BLaER1 (cell line): ENCODE measurements around the gene NFIA.

Experiments used
- H3K27ac ChIP-seq: shearing (Covaris generic); formaldehyde crosslinking; 2 replicates; pipeline ENCODE4 v1.8.1; 2022
- H3K27me3 ChIP-seq: shearing (Covaris generic); formaldehyde crosslinking; 2 replicates; pipeline ENCODE4 v1.8.1; 2022
- H3K36me3 ChIP-seq: shearing (Covaris generic); formaldehyde crosslinking; 2 replicates; pipeline ENCODE4 v1.8.1; 2022
- H3K4me1 ChIP-seq: shearing (Covaris generic); formaldehyde crosslinking; 2 replicates; pipeline ENCODE4 v1.8.1; 2022
- H3K4me2 ChIP-seq: shearing (Covaris generic); formaldehyde crosslinking; 2 replicates; pipeline ENCODE4 v1.8.1; 2022
- H3K4me3 ChIP-seq: shearing (Covaris generic); formaldehyde crosslinking; 2 replicates; pipeline ENCODE4 v1.8.1; 2022
- H3K9ac ChIP-seq: shearing (Covaris generic); formaldehyde crosslinking; 2 replicates; pipeline ENCODE4 v1.8.1; 2022
- H3K9me3 ChIP-seq: shearing (Covaris generic); formaldehyde crosslinking; 2 replicates; pipeline ENCODE4 v1.8.1; 2022
- H4K20me1 ChIP-seq: shearing (Covaris generic); formaldehyde crosslinking; 2 replicates; pipeline ENCODE4 v1.8.1; 2022
- Cebpa-rat ChIP-seq: shearing (Covaris generic); IDR thresholded peaks from 2 replicates; pipeline ENCODE4 v1.8.1; 2022

Gene NFIA

DNA sequence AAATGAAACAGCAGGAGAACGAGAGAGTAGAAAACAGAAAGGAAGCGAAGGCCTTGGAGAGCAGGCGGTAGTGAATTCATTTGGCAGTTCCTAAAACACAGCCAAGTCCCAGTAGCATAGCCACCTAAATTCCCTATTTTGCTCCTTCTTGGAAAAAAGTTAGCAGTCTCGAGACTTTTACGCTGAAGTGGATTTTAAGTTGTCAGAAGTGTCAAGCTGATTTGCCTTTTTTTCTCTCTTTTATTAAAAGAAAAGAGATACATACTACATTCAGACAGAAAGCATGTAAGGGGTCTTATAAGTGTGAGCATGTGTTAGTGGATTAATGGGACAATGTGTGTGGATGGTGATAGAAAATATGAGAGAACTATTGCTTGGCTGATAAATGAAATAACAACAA, 19.2 kb downstream of the NFIA start:
- TF ChIP-seq Cebpa-rat = no peak

DNA sequence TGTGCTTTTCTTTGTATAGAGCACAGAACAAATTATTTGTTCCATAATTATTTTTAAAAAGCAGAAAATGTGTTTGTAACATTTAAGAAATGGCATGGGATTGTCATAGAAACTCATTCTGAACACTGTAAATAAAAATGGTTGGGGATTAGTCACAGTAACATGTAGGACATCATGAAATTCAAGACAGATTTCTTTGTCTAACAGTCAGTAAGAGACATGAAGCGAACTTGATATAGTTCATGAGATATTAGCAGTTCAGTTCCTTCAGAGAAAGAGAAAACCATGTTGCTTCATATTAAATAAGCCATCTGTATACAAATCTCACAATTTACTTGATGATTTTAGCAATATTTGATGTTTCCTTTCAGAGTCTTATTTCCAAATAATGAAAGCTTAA, 19.7 kb downstream of the NFIA start:
- H3K9me3 ChIP-seq = no peaks in the 10 kb centered on the region
- TF ChIP-seq Cebpa-rat = no peak
- no peaks in the 10 kb centered on the region for H4K20me1 ChIP-seq
- H3K4me3 ChIP-seq = no peak overlapping the region
- no peaks in the 10 kb centered on the region for H3K4me1 ChIP-seq
- no peak overlapping the region for H3K9ac ChIP-seq
- H3K4me2 ChIP-seq = no peak overlapping the region
- H3K36me3 ChIP-seq = no peaks in the 10 kb centered on the region
- no peaks in the 10 kb centered on the region for H3K27me3 ChIP-seq
- no peak overlapping the region for H3K27ac ChIP-seq

More for the DNA sequence above, 19.2 kb downstream of the NFIA start:
- H3K9me3 ChIP-seq = no peaks in the 10 kb centered on the region
- no peak overlapping the region for H3K4me2 ChIP-seq
- no peak overlapping the region for H3K4me3 ChIP-seq
- H3K36me3 ChIP-seq = no peaks in the 10 kb centered on the region
- no peaks in the 10 kb centered on the region for H4K20me1 ChIP-seq
- no peak overlapping the region for H3K9ac ChIP-seq
- H3K27ac ChIP-seq = no peak overlapping the region
- H3K4me1 ChIP-seq = no peaks in the 10 kb centered on the region
- H3K27me3 ChIP-seq = no peaks in the 10 kb centered on the region

DNA sequence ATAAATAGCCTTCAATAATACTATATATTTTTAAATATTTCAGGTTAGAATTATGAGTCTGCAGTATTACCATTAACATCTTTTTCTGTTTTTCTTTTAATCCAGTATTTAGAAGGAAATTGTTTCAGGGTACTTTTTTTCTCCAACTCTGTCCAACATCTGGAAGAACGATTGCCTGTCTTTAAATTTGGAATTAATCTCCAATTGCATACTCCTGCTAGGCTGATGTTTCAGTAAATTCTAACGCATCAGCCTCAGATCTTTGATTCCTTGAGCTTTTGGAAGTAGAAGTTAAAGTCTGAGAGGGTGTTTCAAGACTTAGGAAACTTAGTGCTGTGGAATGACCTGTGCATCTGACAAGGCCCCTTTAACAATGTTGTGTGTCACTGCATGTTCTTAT, 20.3 kb downstream of the NFIA start:
- Histone ChIP-seq H3K27me3 (no peaks in the 10 kb centered on the region), H3K4me1 (no peaks in the 10 kb centered on the region), H3K9me3 (no peaks in the 10 kb centered on the region), H4K20me1 (no peaks in the 10 kb centered on the region), H3K36me3 (no peaks in the 10 kb centered on the region), H3K4me3 (no peak overlapping the region), H3K27ac (no peak overlapping the region), H3K9ac (no peak overlapping the region), H3K4me2 (no peak overlapping the region)
- TF ChIP-seq Cebpa-rat = no peak

DNA sequence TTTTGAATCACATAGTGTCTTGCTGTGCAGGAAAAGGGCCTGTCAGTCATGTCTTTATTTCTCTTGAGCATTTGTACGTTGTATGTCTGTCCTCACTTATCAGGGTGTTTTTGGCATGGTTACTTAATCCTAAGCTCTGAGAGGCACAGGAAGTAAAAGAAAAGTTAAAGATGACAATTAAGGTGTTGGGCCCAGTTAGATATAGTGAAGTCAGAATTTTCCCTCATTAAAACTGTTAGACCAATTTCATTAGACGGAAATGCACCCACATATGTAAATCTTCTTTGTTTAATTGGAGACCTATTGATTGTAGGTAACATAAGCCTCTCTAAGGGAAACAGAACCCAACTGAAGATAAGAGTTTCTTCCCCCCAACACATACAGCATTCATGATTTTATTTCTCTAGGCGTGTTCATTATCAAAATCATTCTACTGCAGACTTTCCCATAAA, 21.9 kb downstream of the NFIA start:
- Histone ChIP-seq H3K27me3 (no peaks in the 10 kb centered on the region), H3K4me1 (no peaks in the 10 kb centered on the region), H3K4me3 (no peak overlapping the region), H3K9me3 (no peaks in the 10 kb centered on the region), H3K27ac (no peak overlapping the region), H3K36me3 (no peaks in the 10 kb centered on the region), H3K9ac (no peak overlapping the region), H4K20me1 (no peaks in the 10 kb centered on the region), H3K4me2 (no peak overlapping the region)
- TF ChIP-seq Cebpa-rat = no peak

DNA sequence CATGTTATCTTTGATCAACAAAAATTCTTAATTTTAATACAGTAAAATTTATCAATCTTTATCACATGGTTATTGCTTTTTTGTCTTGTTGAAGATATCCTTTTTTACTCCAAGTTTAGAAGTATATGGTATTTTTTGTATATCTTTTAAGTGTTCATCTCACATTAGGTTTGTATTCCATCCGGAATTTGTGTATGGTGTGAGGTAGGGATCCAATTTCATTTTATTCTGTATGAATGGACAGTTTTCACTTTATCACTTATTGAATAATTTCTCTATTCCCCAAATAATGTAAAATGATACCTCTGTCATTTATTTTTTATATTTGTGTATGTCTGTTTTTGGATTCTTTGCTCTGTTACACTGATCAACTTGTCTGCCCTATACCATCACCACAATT, 25.3 kb downstream of the NFIA start:
- Histone ChIP-seq H3K4me1 (no peaks in the 10 kb centered on the region), H3K36me3 (no peaks in the 10 kb centered on the region), H3K9ac (no peak overlapping the region), H3K4me2 (no peak overlapping the region), H3K27me3 (no peaks in the 10 kb centered on the region), H3K27ac (no peak overlapping the region), H3K4me3 (no peak overlapping the region), H4K20me1 (no peaks in the 10 kb centered on the region), H3K9me3 (no peaks in the 10 kb centered on the region)
- TF ChIP-seq Cebpa-rat = no peak

DNA sequence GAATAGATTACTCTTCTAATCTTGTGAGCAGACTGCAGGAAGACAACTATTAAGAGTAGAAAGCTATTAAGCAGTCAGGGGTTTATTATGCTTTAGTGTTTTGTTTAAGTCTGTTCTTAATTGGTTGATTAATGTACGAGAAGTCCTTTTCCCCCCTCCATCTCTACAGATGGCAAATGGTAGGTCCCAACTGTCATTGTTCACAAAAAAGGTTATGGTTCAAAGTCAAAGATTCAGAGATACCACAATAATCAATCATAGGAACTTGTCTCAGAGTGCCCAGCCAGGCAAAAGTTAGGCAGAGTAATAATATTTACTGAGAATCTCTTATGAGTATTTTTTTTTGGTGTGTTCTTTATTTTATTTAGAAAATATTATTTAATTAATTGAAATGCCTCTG, 26.8 kb downstream of the NFIA start:
- Histone ChIP-seq H3K9me3 (no peaks in the 10 kb centered on the region), H3K36me3 (no peaks in the 10 kb centered on the region), H3K27me3 (no peaks in the 10 kb centered on the region), H3K4me2 (no peak overlapping the region), H3K27ac (no peak overlapping the region), H3K9ac (no peak overlapping the region), H4K20me1 (no peaks in the 10 kb centered on the region), H3K4me3 (no peak overlapping the region), H3K4me1 (no peaks in the 10 kb centered on the region)
- TF ChIP-seq Cebpa-rat = no peak

DNA sequence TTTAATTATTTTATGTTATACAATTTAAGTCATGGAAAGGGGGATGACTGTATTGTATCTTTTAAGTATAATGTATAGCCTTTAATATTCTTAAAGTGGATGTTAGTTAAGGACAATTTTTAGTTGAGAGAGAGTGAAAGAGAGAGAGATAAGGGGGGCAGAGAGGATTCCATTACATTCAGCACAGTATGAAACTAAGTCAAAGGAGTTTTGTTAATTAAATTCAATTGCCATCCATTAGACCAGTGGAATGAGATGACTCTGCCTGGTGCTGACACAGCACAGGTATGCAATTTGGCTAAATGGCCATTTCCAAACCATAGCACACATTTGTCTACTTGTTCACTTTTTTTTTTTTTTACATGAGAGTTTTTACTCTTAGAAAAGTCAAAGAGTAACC, 27.5 kb downstream of the NFIA start:
- Histone ChIP-seq H3K9ac (no peak overlapping the region), H3K27ac (no peak overlapping the region), H3K27me3 (no peaks in the 10 kb centered on the region), H3K4me3 (no peak overlapping the region), H3K36me3 (no peaks in the 10 kb centered on the region), H4K20me1 (no peaks in the 10 kb centered on the region), H3K4me2 (no peak overlapping the region), H3K9me3 (no peaks in the 10 kb centered on the region), H3K4me1 (no peaks in the 10 kb centered on the region)
- no peak for TF ChIP-seq Cebpa-rat

DNA sequence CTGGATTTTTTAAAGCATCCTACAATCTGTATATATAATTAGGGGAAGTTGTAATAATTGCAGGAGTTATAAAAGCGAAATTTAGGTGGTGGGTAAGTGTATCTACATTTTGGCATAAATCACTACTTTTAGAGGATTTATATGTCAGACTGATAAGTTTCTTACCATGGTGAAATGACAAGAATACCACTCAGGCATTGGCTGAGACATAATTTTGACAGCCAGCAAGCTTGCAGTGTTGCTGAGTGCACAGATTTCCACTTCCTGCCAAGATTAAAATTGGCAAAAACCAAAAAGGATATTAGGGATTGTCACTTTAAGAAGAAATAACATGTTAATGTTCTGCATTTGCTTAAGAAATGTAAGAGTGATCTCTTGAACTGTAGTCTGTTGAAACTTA, 28.2 kb downstream of the NFIA start:
- no peak overlapping the region for H3K4me3 ChIP-seq

DNA sequence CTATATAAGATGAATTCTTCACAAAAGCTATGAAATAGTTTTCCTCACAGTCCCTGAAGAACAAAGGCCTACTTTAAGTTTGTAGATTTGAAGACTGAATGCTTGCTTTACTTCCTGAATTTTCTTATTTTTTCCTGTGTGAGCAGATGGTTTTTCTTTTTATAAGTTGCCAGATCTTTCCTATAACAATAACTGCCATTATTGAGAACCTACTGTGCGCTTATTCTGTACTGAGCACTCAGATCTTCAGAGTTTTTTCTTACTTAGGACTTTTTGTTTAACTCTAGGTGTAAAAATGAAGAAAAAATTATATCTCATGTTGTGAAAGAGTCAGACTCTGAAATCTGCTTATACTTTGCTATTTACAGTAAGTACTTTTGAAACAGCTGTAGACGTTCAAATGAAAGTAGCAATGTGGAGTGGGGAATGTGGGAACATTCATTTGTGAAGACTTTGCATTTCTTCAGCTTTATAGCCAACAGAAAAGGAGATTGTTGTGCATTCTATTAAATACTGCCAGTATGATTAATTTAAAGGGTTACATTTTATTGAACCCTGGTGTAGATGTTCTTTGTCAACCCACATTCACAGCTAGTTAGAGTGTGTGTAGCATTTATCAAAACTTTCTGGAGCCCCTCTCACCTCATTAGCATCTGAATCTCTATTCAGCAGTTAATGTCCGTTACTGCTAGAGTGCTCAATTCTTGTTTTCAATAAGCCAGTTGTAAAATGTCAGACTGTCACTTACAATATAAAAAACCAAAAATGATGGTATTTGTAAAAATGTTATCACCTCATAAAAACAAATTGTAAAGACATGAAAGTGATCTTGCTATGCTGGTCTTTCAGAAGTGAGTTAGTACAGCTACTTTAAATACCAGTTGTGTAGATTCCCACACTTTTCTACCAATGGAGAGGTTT, 29.0 kb downstream of the NFIA start:
- no peaks in the 10 kb centered on the region for H3K27me3 ChIP-seq
- H3K36me3 ChIP-seq = no peaks in the 10 kb centered on the region
- H3K9me3 ChIP-seq = no peaks in the 10 kb centered on the region
- H3K9ac ChIP-seq = no peak overlapping the region
- H3K4me3 ChIP-seq = no peak overlapping the region
- H3K4me1 ChIP-seq = no peaks in the 10 kb centered on the region
- no peak for TF ChIP-seq Cebpa-rat
- H4K20me1 ChIP-seq = no peaks in the 10 kb centered on the region
- no peak overlapping the region for H3K4me2 ChIP-seq
- no peak overlapping the region for H3K27ac ChIP-seq

More for the DNA sequence above, 28.2 kb downstream of the NFIA start:
- Histone ChIP-seq H3K4me2 (no peak overlapping the region), H3K4me1 (no peaks in the 10 kb centered on the region), H3K27ac (no peak overlapping the region), H3K27me3 (no peaks in the 10 kb centered on the region), H3K9me3 (no peaks in the 10 kb centered on the region), H3K36me3 (no peaks in the 10 kb centered on the region), H4K20me1 (no peaks in the 10 kb centered on the region), H3K9ac (no peak overlapping the region)
- TF ChIP-seq Cebpa-rat = no peak

DNA sequence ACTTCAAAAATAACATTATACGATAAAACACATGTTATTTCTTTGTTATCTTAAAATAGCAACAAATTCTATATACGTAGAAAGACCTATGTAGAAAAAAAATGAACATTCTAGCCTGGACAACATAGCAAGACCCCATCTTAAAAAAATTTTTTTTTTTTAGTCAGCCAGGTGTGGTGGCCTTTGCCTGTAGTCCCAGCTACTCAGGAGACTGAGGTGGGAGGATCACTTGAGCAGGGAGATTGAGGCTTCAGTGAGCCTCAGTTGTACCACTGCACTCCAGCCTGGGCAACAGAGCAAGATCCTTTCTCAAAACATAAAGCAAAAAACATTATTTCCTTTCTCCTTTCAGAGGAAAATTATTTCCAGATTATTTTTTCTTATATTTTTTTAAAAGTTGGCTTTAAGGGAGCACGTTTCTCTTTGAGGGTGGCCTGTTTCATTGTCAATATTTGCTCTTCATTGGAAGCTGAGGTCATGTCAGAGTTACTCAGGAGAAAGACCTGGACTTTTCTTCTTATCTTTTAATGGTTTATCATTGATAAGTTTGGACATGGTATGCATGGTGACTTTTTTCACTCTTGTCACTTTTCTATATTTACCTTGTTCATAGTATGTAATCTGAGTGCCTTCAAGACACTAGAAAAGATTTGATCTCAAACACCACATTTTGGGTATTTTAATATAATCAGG, 32.0 kb downstream of the NFIA start:
- no peaks in the 10 kb centered on the region for H3K9me3 ChIP-seq
- H4K20me1 ChIP-seq = no peaks in the 10 kb centered on the region
- H3K4me1 ChIP-seq = no peaks in the 10 kb centered on the region
- no peak overlapping the region for H3K27ac ChIP-seq
- no peaks in the 10 kb centered on the region for H3K27me3 ChIP-seq
- no peak overlapping the region for H3K4me3 ChIP-seq
- TF ChIP-seq Cebpa-rat = no peak
- no peak overlapping the region for H3K4me2 ChIP-seq
- H3K9ac ChIP-seq = no peak overlapping the region
- no peaks in the 10 kb centered on the region for H3K36me3 ChIP-seq
